GM12878 (cell line): Measurements from ENCODE around the gene MYT1. TPM values are rescaled to one million over a fixed set of nuclear protein-coding genes. Genes with fewer than 3 reads are reported as not detected.

Source experiments
- ATAC-seq: fragments of 200-7000 bp; cut with Tn5 transposase; 3 replicates; pipeline ENCODE4 v1.9.1; 2020; ENCODE audit warnings: mild to moderate bottlenecking, moderate library complexity
- BruUV-seq: library from RNA; stranded (reverse); fragments of 400-500 nt; replicated peaks from 2 replicates; lab custom pipeline; 2021; lab: Mats Ljungman, UMichigan
- CTCF ChIA-PET: fragments of 300-600 bp; sonication (Branson Sonifier 250); formaldehyde crosslinking; extraction: SDS; loops from one replicate; lab custom pipeline; 2021; ENCODE audit warnings: inconsistent platforms; lab: Yijun Ruan, JAX
- POLR2A ChIA-PET: fragments of 350-600 bp; formaldehyde crosslinking; extraction: SDS; loops from one replicate; lab custom pipeline; 2021; ENCODE audit warnings: inconsistent platforms; lab: Charles Lee
- RAD21 ChIA-PET: fragments of 300-600 bp; sonication (Branson Sonifier 250); formaldehyde crosslinking; loops from one replicate; lab custom pipeline; 2023; ENCODE audit warnings: antibody characterized with exemption; ENCODE audit not compliant: unreplicated experiment; lab: Charles Lee
- SMC1A ChIA-PET: fragments of 300-600 bp; sonication (Branson Sonifier 250); formaldehyde crosslinking; loops from one replicate; lab custom pipeline; 2023; ENCODE audit not compliant: unreplicated experiment, uncharacterized antibody; lab: Charles Lee
- DNase-seq: peaks from one replicate; pipeline ENCODE4 v3.0.0-alpha.2; 2011; ENCODE audit warnings: low read depth, low spot score
- FAIRE-seq: peaks from 3 replicates; lab custom pipeline; 2011; peaks lifted over from hg19 to GRCh38; lab: Jason Lieb, UNC
- H2AFZ ChIP-seq: 2 replicates; pipeline ENCODE4 v1.6.0; 2011; ENCODE audit warnings: low read depth, low read length, control low read depth; ENCODE audit not compliant: control insufficient read depth
- H3K27ac ChIP-seq: 2 replicates; pipeline ENCODE4 v1.5.1; 2011; ENCODE audit warnings: control low read depth; ENCODE audit not compliant: control insufficient read depth, insufficient read depth
- H3K27me3 ChIP-seq, 2 experiments: replicated peaks in 1 of 2; 2 replicates each; pipeline versions ENCODE4 v1.6.0 to v1.6.1; 2011; ENCODE audit warnings: low read length in 1 of 2; ENCODE audit not compliant: control insufficient read depth in 2 of 2, insufficient read depth in 2 of 2
- H3K36me3 ChIP-seq, 2 experiments: 2 replicates each; pipeline ENCODE4 v1.5.1; 2011; ENCODE audit warnings: low read length in 1 of 2; ENCODE audit not compliant: control insufficient read depth in 2 of 2, insufficient read depth in 2 of 2
- H3K4me1 ChIP-seq: 2 replicates; pipeline ENCODE4 v1.6.1; 2011; ENCODE audit warnings: mild to moderate bottlenecking, low read length, moderate library complexity, mixed read lengths; ENCODE audit not compliant: control insufficient read depth, insufficient read depth
- H3K4me2 ChIP-seq: 2 replicates; pipeline ENCODE4 v1.6.0; 2011; ENCODE audit warnings: control low read depth; ENCODE audit not compliant: control insufficient read depth, insufficient read depth
- H3K4me3 ChIP-seq: fragments of 200-600 bp; sonication (generic); 2 replicates; pipeline ENCODE4 v1.5.1; 2016
- H3K79me2 ChIP-seq: 2 replicates; pipeline ENCODE4 v1.6.0; 2011; ENCODE audit warnings: low read length; ENCODE audit not compliant: control insufficient read depth, insufficient read depth
- H3K9ac ChIP-seq: 2 replicates; pipeline ENCODE4 v1.8.0; 2011; ENCODE audit warnings: low read length, control low read depth, mixed read lengths; ENCODE audit not compliant: control insufficient read depth, insufficient read depth
- H3K9me3 ChIP-seq: replicated peaks from 3 replicates; pipeline ENCODE4 v1.5.1; 2011; ENCODE audit warnings: mild to moderate bottlenecking, low read length; ENCODE audit not compliant: control insufficient read depth, insufficient read depth
- H4K20me1 ChIP-seq: 2 replicates; pipeline ENCODE4 v1.6.0; 2011; ENCODE audit not compliant: control insufficient read depth, insufficient read depth
- ATF2 ChIP-seq: IDR thresholded peaks from 2 replicates; pipeline ENCODE4 v1.6.1; 2012; ENCODE audit warnings: low read length, inconsistent platforms
- GATAD2B ChIP-seq: fragments of 450-650 bp; conservative IDR thresholded peaks from 2 replicates; pipeline ENCODE4 v1.6.1; 2017; ENCODE audit warnings: low read depth, mild to moderate bottlenecking, moderate library complexity
- MLLT1 ChIP-seq: fragments of 450-650 bp; IDR thresholded peaks from 2 replicates; pipeline ENCODE4 v1.6.1; 2016; ENCODE audit warnings: mild to moderate bottlenecking
- WGBS: methylation state at CpG from one replicate; pipeline ENCODE4 v1.1.6; 2016; ENCODE audit warnings: low lambda C conversion rate; ENCODE audit not compliant: insufficient replicate concordance, insufficient coverage; ENCODE audit errors: missing lambda C conversion rate; 5-methylcytosine and 5-hydroxymethylcytosine counted together
- in situ Hi-C: fragments of 300-500 bp; cut with MboI; formaldehyde crosslinking; loops from 9 replicates; pipeline ENCODE4 v1.14.3; 2018; ENCODE audit warnings: mixed read lengths
- intact Hi-C: fragments of 100-400 bp; cut with micrococcal nuclease; formaldehyde crosslinking; loops from one replicate; pipeline ENCODE4 v1.14.2; 2022; ENCODE audit not compliant: unreplicated experiment
- polyA plus RNA-seq, 11 experiments: library from polyadenylated mRNA; depleted of rRNA in 4 of 11; unstranded in 6 of 11; stranded (reverse) in 5 of 11; fragments of >200 nt; fragmentation: Nextera tagmentation in 4 of 11; fragmentation: Illumina TruSeq in 1 of 11; extraction: Ambion mirVana in 4 of 11; extraction: Trizol in 1 of 11; gene quantifications; 1 replicate in 1 of 11; 2 replicates in 10 of 11; pipeline versions ENCODE4 v1.2.1 to v1.2.3, GENCODE V29; 2011 to 2016; ENCODE audit warnings: inconsistent platforms in 2 of 11, missing spikeins in 2 of 11, low read depth in 1 of 11
- total RNA-seq, 4 experiments: library from RNA; depleted of rRNA in 3 of 4; stranded (reverse); fragments of >200 nt in 3 of 4; fragmentation: Illumina TruSeq in 1 of 4; extraction: Trizol in 1 of 4; gene quantifications; 2 replicates each; pipeline versions ENCODE4 v1.2.1 to v1.2.3, GENCODE V29; 2013 to 2021

MYT1 gene
- total and polyA plus RNA-seq, 10 of the 15 experiments (the other 5 are each of a cell fraction or from before 2014, with no cell fraction given), result 0.01 to 0.10 TPM; not detected in 8

GRCh38 chr20:64254571-64255360 lies 90.5 kb downstream of the MYT1 start:
- in situ Hi-C loops (no loop called here), intact Hi-C loops (no loop called here)
- ChIA-PET SMC1A (interaction anchor here (1.0 kb wide), 1 partner anchor 31 kb away, joined by 3 read pairs; no protein-coding TSS in a partner anchor), CTCF (interaction anchor here (2.6 to 9.3 kb wide), 4 partner anchors 10 to 31 kb away, joined by 10 to 99 read pairs (median 15); no protein-coding TSS in a partner anchor), POLR2A (interaction anchor here (1.4 to 2.5 kb wide), 2 partner anchors 12 to 155 kb away, joined by 3 to 11 read pairs; no protein-coding TSS in a partner anchor), RAD21 (interaction anchor here (1.2 to 2.2 kb wide), 3 partner anchors 14 to 31 kb away, joined by 3 to 6 read pairs (median 4); no protein-coding TSS in a partner anchor)
- H3K4me3 ChIP-seq, result peak overlapping the region; percentile 68
- H2AFZ ChIP-seq, result peak overlapping the region; percentile 98
- no peaks in the 10 kb centered on the region for H3K27me3 ChIP-seq
- H3K4me1 ChIP-seq, result peaks cover 19% of the 10 kb centered on the region
- H3K36me3 ChIP-seq, result no peaks in the 10 kb centered on the region
- peaks cover 14% of the 10 kb centered on the region for H3K79me2 ChIP-seq
- H3K27ac ChIP-seq, result peak overlapping the region; percentile 77
- FAIRE-seq (no peak), DNase-seq (no peak), ATAC-seq (no peak)
- peak overlapping the region; percentile 97 for H3K4me2 ChIP-seq
- WGBS, result 80% methylated on average over 28 of the region's 28 CpGs
- H3K9ac ChIP-seq, result peak overlapping the region; percentile 81
- TF ChIP-seq GATAD2B (no peak), MLLT1 (peak; percentile 87), ATF2 (no peak)
- no TSS peak for BruUV-seq
- no peaks in the 10 kb centered on the region for H4K20me1 ChIP-seq
- no peaks in the 10 kb centered on the region for H3K9me3 ChIP-seq
